H9 (cell line): ENCODE data around the gene RAI1. TPM values are rescaled to one million over a fixed set of nuclear protein-coding genes. Genes with fewer than 3 reads are reported as not detected.

ENCODE experiments used
- DNase-seq: peaks from one replicate; pipeline ENCODE4 v3.0.0-alpha.2; 2017
- H2AFZ ChIP-seq: one replicate; pipeline ENCODE4 v1.6.1; 2013; ENCODE audit warnings: mild to moderate bottlenecking, low read length, control low read depth, moderate library complexity
- H2AK5ac ChIP-seq: 2 replicates; pipeline ENCODE4 v1.6.1; 2013; ENCODE audit warnings: low read length, control low read depth, mixed read lengths; ENCODE audit not compliant: insufficient read length
- H2BK120ac ChIP-seq: one replicate; pipeline ENCODE4 v1.6.1; 2013; ENCODE audit warnings: low read depth, mild to moderate bottlenecking, low read length, control low read depth, inconsistent platforms; ENCODE audit not compliant: poor library complexity, severe bottlenecking
- H2BK12ac ChIP-seq: 2 replicates; pipeline ENCODE4 v1.6.1; 2013; ENCODE audit warnings: low read length, control low read depth, mixed read lengths, low read depth; ENCODE audit not compliant: insufficient read length
- H2BK15ac ChIP-seq: 2 replicates; pipeline ENCODE4 v1.6.1; 2013; ENCODE audit warnings: low read depth, low read length, control low read depth
- H2BK20ac ChIP-seq: one replicate; pipeline ENCODE4 v1.6.1; 2013; ENCODE audit warnings: low read depth, mild to moderate bottlenecking, low read length, control low read depth, inconsistent platforms; ENCODE audit not compliant: poor library complexity, severe bottlenecking
- H2BK5ac ChIP-seq: 2 replicates; pipeline ENCODE4 v1.6.1; 2013; ENCODE audit warnings: low read length, control low read depth, mixed read lengths; ENCODE audit not compliant: insufficient read length
- H3K14ac ChIP-seq: 2 replicates; pipeline ENCODE4 v1.6.1; 2013; ENCODE audit warnings: low read length, control low read depth; ENCODE audit not compliant: insufficient read depth
- H3K18ac ChIP-seq: 2 replicates; pipeline ENCODE4 v1.6.1; 2013; ENCODE audit warnings: low read depth, mild to moderate bottlenecking, mixed read lengths, low read length, control low read depth; ENCODE audit not compliant: insufficient read length
- H3K23ac ChIP-seq: 2 replicates; pipeline ENCODE4 v1.6.1; 2013; ENCODE audit warnings: low read length, control low read depth, mixed read lengths, low read depth; ENCODE audit not compliant: insufficient read length
- H3K23me2 ChIP-seq: 2 replicates; pipeline ENCODE4 v1.6.1; 2013; ENCODE audit warnings: low read depth, mild to moderate bottlenecking, mixed read lengths, low read length, control low read depth; ENCODE audit not compliant: insufficient read length, poor library complexity, severe bottlenecking
- H3K27ac ChIP-seq: 2 replicates; pipeline ENCODE4 v1.5.1; 2013; ENCODE audit warnings: low read length, control low read depth, mixed read lengths, low read depth; ENCODE audit not compliant: insufficient read length
- H3K27me3 ChIP-seq: 2 replicates; pipeline ENCODE4 v1.6.1; 2013; ENCODE audit warnings: low read length, control low read depth, inconsistent platforms; ENCODE audit not compliant: insufficient read depth
- H3K4ac ChIP-seq: 2 replicates; pipeline ENCODE4 v1.6.1; 2013; ENCODE audit warnings: low read depth, mild to moderate bottlenecking, control low read depth, inconsistent platforms, low read length, moderate library complexity
- H3K4me1 ChIP-seq: 2 replicates; pipeline ENCODE4 v1.6.1; 2013; ENCODE audit warnings: low read length, control low read depth, inconsistent platforms; ENCODE audit not compliant: insufficient read depth
- H3K4me2 ChIP-seq: 2 replicates; pipeline ENCODE4 v1.6.1; 2013; ENCODE audit warnings: low read length, control low read depth, mixed read lengths; ENCODE audit not compliant: insufficient read length, insufficient read depth
- H3K56ac ChIP-seq: 2 replicates; pipeline ENCODE4 v1.6.1; 2013; ENCODE audit warnings: low read depth, mild to moderate bottlenecking, mixed read lengths, low read length, control low read depth; ENCODE audit not compliant: insufficient read length
- H3K79me1 ChIP-seq: 2 replicates; pipeline ENCODE4 v1.6.1; 2013; ENCODE audit warnings: low read depth, mild to moderate bottlenecking, moderate library complexity, low read length, control low read depth, inconsistent platforms; ENCODE audit not compliant: insufficient read depth, poor library complexity, severe bottlenecking
- H3K79me2 ChIP-seq: 2 replicates; pipeline ENCODE4 v1.6.1; 2013; ENCODE audit warnings: low read length, control low read depth, inconsistent platforms; ENCODE audit not compliant: insufficient read depth
- H3K9ac ChIP-seq: 2 replicates; pipeline ENCODE4 v1.6.1; 2013; ENCODE audit warnings: low read length, control low read depth, mixed read lengths; ENCODE audit not compliant: insufficient read length; ENCODE audit errors: extremely low read depth
- H3K9me3 ChIP-seq: one replicate; pipeline ENCODE4 v1.6.1; 2013; ENCODE audit warnings: low read depth, low read length, inconsistent platforms; ENCODE audit not compliant: control insufficient read depth
- H3T11ph ChIP-seq: one replicate; pipeline ENCODE4 v1.6.1; 2013; ENCODE audit warnings: mild to moderate bottlenecking, low read length, control low read depth, inconsistent platforms
- H4K20me1 ChIP-seq: one replicate; pipeline ENCODE4 v1.6.1; 2013; ENCODE audit not compliant: control insufficient read depth, insufficient read length, insufficient read depth
- H4K5ac ChIP-seq: 2 replicates; pipeline ENCODE4 v1.6.1; 2013; ENCODE audit warnings: low read depth, mild to moderate bottlenecking, mixed read lengths, low read length, control low read depth; ENCODE audit not compliant: insufficient read length
- H4K8ac ChIP-seq: replicated peaks from 2 replicates; pipeline ENCODE4 v1.6.1; 2013; ENCODE audit warnings: low read length, control low read depth, mixed read lengths, low read depth; ENCODE audit not compliant: insufficient read length
- H4K91ac ChIP-seq: 2 replicates; pipeline ENCODE4 v1.6.1; 2013; ENCODE audit warnings: low read depth, mild to moderate bottlenecking, moderate library complexity, mixed read lengths, low read length, control low read depth; ENCODE audit not compliant: insufficient read length
- H3K27ac Mint-ChIP-seq, 3 experiments: 2 replicates in 2 of 3; 3 replicates in 1 of 3; pipeline ENCODE4 v1.8.0; 2020 to 2021; ENCODE audit warnings: mixed read lengths in 3 of 3, mild to moderate bottlenecking in 1 of 3, moderate library complexity in 1 of 3
- H3K27me3 Mint-ChIP-seq: 2 replicates; pipeline ENCODE4 v1.8.0; 2021; ENCODE audit warnings: low read depth, mild to moderate bottlenecking, moderate library complexity, mixed read lengths
- H3K36me3 Mint-ChIP-seq, 3 experiments: 2 replicates in 2 of 3; 3 replicates in 1 of 3; pipeline ENCODE4 v1.8.0; 2020 to 2021; ENCODE audit warnings: low read depth in 3 of 3, mixed read lengths in 3 of 3; ENCODE audit not compliant: insufficient read depth in 1 of 3
- H3K4me1 Mint-ChIP-seq, 2 experiments: 2 replicates each; pipeline ENCODE4 v1.8.0; 2020; ENCODE audit warnings: mixed read lengths in 2 of 2
- H3K4me3 Mint-ChIP-seq, 2 experiments: 2 replicates in 1 of 2; 3 replicates in 1 of 2; pipeline ENCODE4 v1.8.0; 2020 to 2021; ENCODE audit warnings: mild to moderate bottlenecking in 2 of 2, mixed read lengths in 2 of 2, moderate library complexity in 1 of 2
- H3K9me3 Mint-ChIP-seq, 2 experiments: 2 replicates in 1 of 2; 3 replicates in 1 of 2; pipeline ENCODE4 v1.8.0; 2020; ENCODE audit warnings: mild to moderate bottlenecking in 2 of 2, mixed read lengths in 2 of 2, moderate library complexity in 1 of 2
- CTCF ChIP-seq: fragments of 200-600 bp; sonication (generic); conservative IDR thresholded peaks from 3 replicates; pipeline ENCODE4 v1.8.0; 2021; ENCODE audit warnings: antibody characterized with exemption, mild to moderate bottlenecking
- WGBS: extraction: QIAGEN DNeasy Blood & Tissue Kit; methylation state at CpG from one replicate; pipeline ENCODE4 v1.1.7; 2013; ENCODE audit warnings: missing lambda C conversion rate, low lambda C conversion rate, mixed read lengths; ENCODE audit not compliant: insufficient read length; ENCODE audit errors: extremely low coverage; 5-methylcytosine and 5-hydroxymethylcytosine counted together
- total RNA-seq: library from RNA; stranded (reverse); gene quantifications from 2 replicates; pipeline ENCODE4 v1.2.1, GENCODE V29; 2021

The RAI1 gene
- total RNA-seq, 1 experiment from 2014 or later, result 1.5 TPM

- H3K27me3 Mint-ChIP-seq, result peaks cover 75% of the 10 kb centered on the region
- H3K9ac ChIP-seq, result no peak overlapping the region
- no peak overlapping the region for H4K5ac ChIP-seq
- H4K91ac ChIP-seq, result no peak overlapping the region
- no peak overlapping the region for H3K14ac ChIP-seq
- H3K4me1 ChIP-seq, result no peaks in the 10 kb centered on the region
- H2AFZ ChIP-seq, result no peak overlapping the region
- no peak overlapping the region for H2BK120ac ChIP-seq
- H3K23ac ChIP-seq, result no peak overlapping the region
- peak overlapping the region; percentile 90 for H3K4me2 ChIP-seq
- peak; percentile 68 for DNase-seq
- H2AK5ac ChIP-seq, result no peak overlapping the region
- H3K27me3 ChIP-seq, result no peaks in the 10 kb centered on the region; the same call in 1 of the 2 replicates
- no peak overlapping the region for H4K8ac ChIP-seq
- H3K4ac ChIP-seq, result no peak overlapping the region
- H2BK20ac ChIP-seq, result no peak overlapping the region
- H2BK12ac ChIP-seq, result no peak overlapping the region
- H2BK5ac ChIP-seq, result no peak overlapping the region
- TF ChIP-seq CTCF, result no peak
- peaks cover 26% of the 10 kb centered on the region for H3K23me2 ChIP-seq
- no peak overlapping the region for H3K56ac ChIP-seq
- peak overlapping the region; percentile 63 to 86 for H3K4me3 Mint-ChIP-seq
- H3K79me2 ChIP-seq, result no peaks in the 10 kb centered on the region
- no peak overlapping the region for H2BK15ac ChIP-seq
- H3K9me3 ChIP-seq, result no peaks in the 10 kb centered on the region
- no peak overlapping the region for H3K18ac ChIP-seq
- H3K27ac ChIP-seq, result no peak overlapping the region
- H3K27ac Mint-ChIP-seq, result no peak overlapping the region
- no CpG with 5 or more reads among the region's 88 CpGs for WGBS
- peaks cover 32 to 57% of the 10 kb centered on the region in 2 experiments for H3K4me1 Mint-ChIP-seq
- no peaks in the 10 kb centered on the region for H3K79me1 ChIP-seq
- H4K20me1 ChIP-seq, result peaks cover 4% of the 10 kb centered on the region
- H3K36me3 Mint-ChIP-seq, result no peaks in the 10 kb centered on the region; a peak in 1 of 7 replicates
- no peaks in the 10 kb centered on the region; a peak in 1 of 5 replicates for H3K9me3 Mint-ChIP-seq
- H3T11ph ChIP-seq, result no peak overlapping the region
These were observed 100.6 kb downstream of the RAI1 start for GRCh38 chr17:17781591-17782496.
